ENCODE results near the gene GCK. TPM values are rescaled to one million over a fixed set of nuclear protein-coding genes. Genes with fewer than 3 reads are reported as not detected.

GCK gene
- total RNA-seq, 2 donors from 2014 or later, result 0.15 to 0.22 TPM

DNA sequence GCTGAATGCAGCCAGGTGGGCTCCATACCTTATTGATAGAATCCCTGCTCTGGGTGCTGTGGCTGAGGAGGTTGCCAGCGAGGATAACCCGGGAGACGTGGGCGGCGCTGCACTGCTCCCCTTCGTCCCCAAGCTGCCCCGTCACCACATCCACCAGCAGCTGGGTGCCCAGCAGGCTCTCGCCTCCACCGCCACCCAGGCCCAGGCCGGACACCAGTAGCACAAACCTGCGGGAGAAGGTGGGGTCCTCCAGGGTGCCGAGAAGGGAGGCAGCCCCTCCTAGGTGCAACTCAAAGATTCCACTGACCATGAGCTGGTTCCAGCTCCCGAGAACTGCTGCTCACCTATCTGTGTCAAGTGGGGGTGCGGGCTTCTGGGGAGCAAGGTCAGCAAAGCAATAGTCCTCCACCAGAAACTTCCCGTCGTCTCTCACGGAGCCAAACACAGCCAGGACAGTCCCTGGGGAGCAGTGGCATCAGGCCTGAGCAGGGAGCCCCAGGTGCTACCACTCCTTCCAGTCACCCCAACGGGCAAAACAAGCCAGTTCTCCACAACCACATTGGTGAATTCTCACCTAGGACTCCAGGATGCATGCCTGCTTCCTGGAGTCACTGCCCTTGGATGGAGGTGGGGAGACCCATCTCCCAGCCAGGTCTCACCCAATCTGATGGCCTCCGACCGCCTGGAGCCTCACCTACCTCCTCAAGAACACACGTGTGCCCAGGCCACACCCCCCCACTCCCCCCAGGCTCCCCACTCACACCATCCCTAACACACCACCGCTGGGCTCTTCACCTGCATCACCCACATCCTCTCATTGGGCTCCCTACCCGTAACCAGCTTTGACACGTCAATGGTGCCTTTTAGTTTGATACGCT lies 72.2 kb downstream of the GCK start:
- intact Hi-C loops (cut with DNase I, micrococcal nuclease), result no loop called here
- DNase-seq (no peak), ATAC-seq (no peak)

- intact Hi-C loops (cut with DNase I, micrococcal nuclease), result no loop called here
- DNase-seq (no peak), ATAC-seq (no peak)
Observed at GRCh38 chr7:44116087-44116788, 73.0 kb downstream of the GCK start.

DNA sequence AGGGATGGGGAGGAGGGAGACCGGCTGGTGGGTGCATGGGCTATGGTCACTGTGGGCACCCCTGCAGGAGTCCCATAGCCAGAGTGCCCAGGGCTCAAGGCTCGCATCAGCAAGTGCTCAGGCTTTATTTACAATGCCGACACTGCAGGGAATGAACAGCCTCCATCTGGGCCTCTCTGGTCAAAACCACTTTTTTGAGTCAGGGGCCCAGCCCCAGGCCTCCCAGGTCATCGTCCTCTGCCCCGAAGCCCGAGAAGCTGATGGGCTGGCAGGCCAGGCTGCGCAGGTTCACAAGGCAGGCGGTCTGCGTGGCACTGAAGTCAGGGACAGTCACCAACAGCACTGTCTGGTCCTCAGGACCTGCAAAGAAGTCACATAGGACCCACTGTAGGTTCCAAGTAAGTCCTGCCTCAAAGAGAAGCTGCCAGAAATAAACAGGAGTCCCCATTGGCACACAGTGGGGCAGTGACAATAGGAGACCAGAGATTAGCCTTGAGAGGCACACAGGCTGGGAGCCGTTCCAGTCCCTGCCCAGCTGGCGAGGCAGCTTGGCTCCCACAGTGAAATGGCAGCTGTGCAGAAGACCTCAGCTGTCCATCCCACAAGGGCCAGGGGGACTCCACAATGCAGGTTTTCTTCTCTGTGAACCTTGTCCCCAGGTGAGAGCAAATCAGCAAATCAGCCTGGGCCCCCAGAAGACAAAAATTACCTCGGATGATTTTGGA lies 74.5 kb downstream of the GCK start:
- no peak for DNase-seq
- no peak for ATAC-seq
- intact Hi-C loops (cut with DNase I, micrococcal nuclease), result no loop called here

DNA sequence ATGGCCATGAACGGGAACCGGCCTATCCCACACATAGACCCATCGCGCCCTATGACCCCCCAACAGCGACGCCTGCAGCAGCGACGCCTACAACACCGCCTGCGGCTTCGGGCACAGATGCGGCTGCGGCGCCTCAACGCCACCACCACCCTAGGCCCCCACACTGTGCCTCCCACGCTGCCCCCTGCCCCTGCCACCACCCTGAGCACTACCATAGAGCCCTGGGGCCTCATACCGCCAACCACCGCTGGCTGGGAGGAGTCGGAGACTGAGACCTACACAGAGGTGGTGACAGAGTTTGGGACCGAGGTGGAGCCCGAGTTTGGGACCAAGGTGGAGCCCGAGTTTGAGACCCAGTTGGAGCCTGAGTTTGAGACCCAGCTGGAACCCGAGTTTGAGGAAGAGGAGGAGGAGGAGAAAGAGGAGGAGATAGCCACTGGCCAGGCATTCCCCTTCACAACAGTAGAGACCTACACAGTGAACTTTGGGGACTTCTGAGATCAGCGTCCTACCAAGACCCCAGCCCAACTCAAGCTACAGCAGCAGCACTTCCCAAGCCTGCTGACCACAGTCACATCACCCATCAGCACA lies 75.4 kb downstream of the GCK start:
- DNase-seq, result no peak
- intact Hi-C loops (cut with DNase I, micrococcal nuclease), result no loop called here
- no peak for ATAC-seq

GRCh38 chr7:44112997-44113763 lies 76.1 kb downstream of the GCK start:
- intact Hi-C loops (cut with DNase I, micrococcal nuclease), result no loop called here
- ATAC-seq, result peak; percentile 21
- DNase-seq, result no peak

DNA sequence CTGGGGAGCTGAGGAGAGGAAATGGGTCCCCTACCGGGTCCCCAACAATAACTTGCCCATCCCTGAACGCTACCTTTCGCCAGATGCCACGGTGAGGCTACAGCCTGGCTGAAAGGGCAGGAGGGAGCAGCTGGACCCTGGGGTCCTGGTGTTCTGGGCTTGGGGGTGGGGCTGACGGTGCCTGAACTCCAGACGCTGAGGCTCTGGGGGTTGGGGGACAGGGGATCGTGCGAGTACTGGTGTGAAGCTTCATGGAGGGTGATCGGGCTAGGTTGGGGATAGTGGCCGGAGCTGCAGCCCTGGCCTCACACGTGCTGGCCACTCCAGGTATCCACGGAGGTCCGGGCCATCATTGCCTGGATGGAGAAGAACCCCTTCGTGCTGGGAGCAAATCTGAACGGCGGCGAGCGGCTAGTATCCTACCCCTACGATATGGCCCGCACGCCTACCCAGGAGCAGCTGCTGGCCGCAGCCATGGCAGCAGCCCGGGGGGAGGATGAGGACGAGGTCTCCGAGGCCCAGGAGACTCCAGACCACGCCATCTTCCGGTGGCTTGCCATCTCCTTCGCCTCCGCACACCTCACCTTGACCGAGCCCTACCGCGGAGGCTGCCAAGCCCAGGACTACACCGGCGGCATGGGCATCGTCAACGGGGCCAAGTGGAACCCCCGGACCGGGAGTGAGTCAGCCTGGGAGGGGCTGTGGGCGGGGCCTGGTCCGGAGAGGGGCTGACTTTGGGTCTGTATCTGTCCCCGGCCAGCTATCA lies 76.8 kb downstream of the GCK start:
- ATAC-seq (peak; percentile 53), DNase-seq (no peak)
- intact Hi-C loops (cut with DNase I, micrococcal nuclease), result no loop called here

GRCh38 chr7:44111761-44112160 lies 77.5 kb downstream of the GCK start:
- ATAC-seq (no peak), DNase-seq (no peak)
- intact Hi-C loops (cut with DNase I, micrococcal nuclease), result no loop called here

DNA sequence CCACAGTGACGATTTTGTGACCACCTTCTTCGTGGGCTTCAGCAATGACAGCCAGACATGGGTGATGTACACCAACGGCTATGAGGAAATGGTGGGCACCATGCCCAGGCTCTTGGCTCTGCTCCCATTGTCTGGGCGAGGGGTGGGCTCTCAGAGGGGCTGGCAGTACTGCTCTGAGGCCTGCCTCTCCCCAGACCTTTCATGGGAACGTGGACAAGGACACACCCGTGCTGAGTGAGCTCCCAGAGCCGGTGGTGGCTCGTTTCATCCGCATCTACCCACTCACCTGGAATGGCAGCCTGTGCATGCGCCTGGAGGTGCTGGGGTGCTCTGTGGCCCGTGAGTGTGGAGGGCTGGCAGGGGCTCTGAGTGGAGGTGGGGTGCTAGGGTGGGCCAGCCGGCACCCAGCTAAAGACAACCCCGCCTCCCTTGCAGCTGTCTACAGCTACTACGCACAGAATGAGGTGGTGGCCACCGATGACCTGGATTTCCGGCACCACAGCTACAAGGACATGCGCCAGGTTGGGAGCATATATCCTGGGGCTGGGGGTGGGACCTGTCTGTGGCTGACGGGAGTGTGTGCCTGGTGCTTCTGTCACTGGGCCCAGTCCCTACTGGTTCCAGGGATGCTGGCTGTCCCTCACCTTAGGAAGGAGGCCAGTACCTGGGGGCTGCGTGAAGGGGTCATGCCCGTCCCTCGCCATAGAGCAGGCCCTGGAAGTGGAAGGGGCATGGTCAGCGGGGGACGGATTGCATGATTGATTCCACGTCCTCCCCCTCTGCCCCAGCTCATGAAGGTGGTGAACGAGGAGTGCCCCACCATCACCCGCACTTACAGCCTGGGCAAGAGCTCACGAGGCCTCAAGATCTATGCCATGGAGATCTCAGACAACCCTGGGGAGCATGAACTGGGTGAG lies 78.3 kb downstream of the GCK start:
- intact Hi-C loops (cut with DNase I, micrococcal nuclease), result no loop called here
- DNase-seq (no peak), ATAC-seq (no peak)

- intact Hi-C loops (cut with DNase I, micrococcal nuclease), result no loop called here
- DNase-seq, result no peak
- ATAC-seq, result no peak
Observed at GRCh38 chr7:44109991-44110390, 79.2 kb downstream of the GCK start.

DNA sequence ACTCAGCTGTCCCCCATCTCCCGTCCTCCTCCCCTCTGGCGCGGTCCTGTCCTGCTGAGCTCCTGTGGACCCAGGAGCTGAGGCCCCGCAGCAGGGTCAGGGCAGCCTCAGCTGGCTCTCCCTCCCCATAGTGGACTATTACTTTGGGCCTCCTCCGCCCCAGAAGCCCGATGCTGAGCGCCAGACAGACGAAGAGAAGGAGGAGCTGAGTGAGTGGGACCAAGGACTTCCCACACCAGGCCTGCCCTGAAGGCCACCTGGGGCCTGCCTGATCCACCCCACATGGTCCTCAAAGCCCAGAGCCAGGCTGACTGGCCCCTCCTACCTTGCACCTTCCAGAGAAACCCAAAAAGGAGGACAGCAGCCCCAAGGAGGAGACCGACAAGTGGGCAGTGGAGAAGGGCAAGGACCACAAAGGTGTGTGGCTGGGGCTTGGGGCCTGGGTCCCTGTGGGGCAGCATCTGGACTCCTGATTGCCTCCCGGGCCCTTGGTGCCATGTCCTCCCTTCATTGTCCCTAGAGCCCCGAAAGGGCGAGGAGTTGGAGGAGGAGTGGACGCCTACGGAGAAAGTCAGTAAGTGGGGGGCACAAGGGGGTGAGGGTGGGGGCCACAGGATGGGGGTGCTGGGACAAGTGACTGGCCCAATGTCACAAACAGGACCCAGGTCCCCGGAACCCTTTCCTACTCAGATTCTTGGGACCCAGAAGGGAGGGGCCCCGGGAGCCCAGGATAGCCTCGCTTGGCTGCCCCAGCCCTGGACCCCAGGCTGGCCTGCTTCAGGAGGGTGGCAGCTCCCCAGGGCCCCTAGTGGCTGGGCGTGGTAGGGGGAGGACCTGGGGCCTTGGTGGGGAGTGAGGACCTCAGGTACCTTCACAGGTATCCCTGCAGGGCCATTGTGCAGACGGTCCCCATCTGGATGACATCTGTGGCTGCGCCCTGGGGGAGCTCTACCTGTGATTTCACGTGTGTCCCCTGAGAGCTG lies 80.2 kb downstream of the GCK start:
- ATAC-seq, result no peak
- intact Hi-C loops (cut with DNase I, micrococcal nuclease), result no loop called here
- DNase-seq, result no peak

- DNase-seq (no peak), ATAC-seq (no peak)
- intact Hi-C loops (cut with DNase I, micrococcal nuclease), result no loop called here
Observed at GRCh38 chr7:44107961-44108767, 81.1 kb downstream of the GCK start.

DNA sequence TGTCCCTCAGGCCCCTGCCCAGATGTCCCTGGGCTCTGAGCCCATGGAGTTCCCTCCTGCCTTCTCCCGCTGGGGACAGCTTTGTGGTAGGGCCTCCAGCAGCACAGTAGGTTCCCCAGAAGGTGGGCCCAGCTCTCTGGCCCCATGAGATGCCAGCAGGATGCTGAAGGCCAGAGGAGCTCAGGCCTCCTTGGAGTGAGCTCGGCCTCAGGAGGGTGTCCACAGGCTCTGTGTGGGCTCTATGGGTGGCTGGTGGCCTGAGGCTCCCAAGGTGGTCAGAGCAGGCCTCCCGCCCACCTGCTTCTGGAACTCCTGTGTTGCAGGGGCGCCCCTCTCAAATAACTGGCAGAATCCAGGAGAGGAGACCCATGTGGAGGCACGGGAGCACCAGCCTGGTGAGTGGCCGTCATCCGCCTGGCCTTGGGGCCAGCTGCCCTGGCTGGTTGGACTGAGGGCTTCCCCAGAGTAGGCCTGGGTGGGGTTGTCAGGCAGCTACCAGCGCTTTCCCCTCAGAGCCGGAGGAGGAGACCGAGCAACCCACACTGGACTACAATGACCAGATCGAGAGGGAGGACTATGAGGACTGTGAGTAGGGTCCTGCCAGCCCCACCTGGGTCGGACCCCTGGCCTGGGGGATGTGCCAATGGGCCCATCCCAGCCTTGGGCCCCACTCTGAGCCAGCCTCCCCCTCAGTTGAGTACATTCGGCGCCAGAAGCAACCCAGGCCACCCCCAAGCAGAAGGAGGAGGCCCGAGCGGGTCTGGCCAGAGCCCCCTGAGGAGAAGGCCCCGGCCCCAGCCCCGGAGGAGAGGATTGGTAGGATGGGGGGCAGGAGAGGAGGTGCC lies 81.9 kb downstream of the GCK start:
- DNase-seq (no peak), ATAC-seq (no peak)
- intact Hi-C loops (cut with DNase I, micrococcal nuclease), result no loop called here

GRCh38 chr7:44106311-44107065 lies 82.8 kb downstream of the GCK start:
- intact Hi-C loops (cut with DNase I, micrococcal nuclease), result no loop called here
- ATAC-seq, result no peak
- DNase-seq, result no peak
